DOHH2 (cell line): ENCODE measurements around the gene SULT4A1.

Source experiments
- H3F3A ChIP-seq: fragments of 200-600 bp; sonication (generic), shearing (Covaris generic); 2 replicates; pipeline ENCODE4 v1.6.0; 2016; ENCODE audit warnings: antibody characterized with exemption, mild to moderate bottlenecking; ENCODE audit not compliant: control insufficient read depth, insufficient read depth
- H3K27ac ChIP-seq: fragments of 200-600 bp; sonication (generic); 2 replicates; pipeline ENCODE4 v1.5.1; 2014; ENCODE audit warnings: low read depth, mild to moderate bottlenecking, low read length, moderate library complexity
- H3K27me3 ChIP-seq: fragments of 200-600 bp; sonication (generic); 2 replicates; pipeline ENCODE4 v1.6.1; 2014; ENCODE audit warnings: mild to moderate bottlenecking, low read length, mixed read lengths; ENCODE audit not compliant: control insufficient read depth
- H3K36me3 ChIP-seq: fragments of 200-600 bp; sonication (generic); 2 replicates; pipeline ENCODE4 v1.6.1; 2014; ENCODE audit warnings: mild to moderate bottlenecking, low read length, moderate library complexity, mixed read lengths; ENCODE audit not compliant: control insufficient read depth
- H3K4me1 ChIP-seq: fragments of 200-600 bp; sonication (generic); 2 replicates; pipeline ENCODE4 v1.6.1; 2014; ENCODE audit warnings: mild to moderate bottlenecking, low read length, mixed read lengths; ENCODE audit not compliant: control insufficient read depth
- H3K4me2 ChIP-seq: fragments of 200-600 bp; sonication (generic); 2 replicates; pipeline ENCODE4 v1.6.0; 2014; ENCODE audit warnings: mild to moderate bottlenecking, low read length, moderate library complexity
- H3K4me3 ChIP-seq: fragments of 200-600 bp; sonication (generic); 2 replicates; pipeline ENCODE4 v1.5.1; 2014; ENCODE audit warnings: mild to moderate bottlenecking, low read length, mixed read lengths
- H3K79me2 ChIP-seq: fragments of 200-600 bp; sonication (generic); 2 replicates; pipeline ENCODE4 v1.6.1; 2014; ENCODE audit warnings: mild to moderate bottlenecking, low read length, mixed read lengths; ENCODE audit not compliant: control insufficient read depth
- H3K9me2 ChIP-seq: fragments of 200-600 bp; sonication (generic); replicated peaks from 2 replicates; pipeline ENCODE4 v1.6.1; 2014; ENCODE audit warnings: mild to moderate bottlenecking, low read length, mixed read lengths; ENCODE audit not compliant: control insufficient read depth
- H3K9me3 ChIP-seq: fragments of 200-600 bp; sonication (generic); 2 replicates; pipeline ENCODE4 v1.6.1; 2014; ENCODE audit warnings: antibody characterized with exemption, low read length, mixed read lengths; ENCODE audit not compliant: control insufficient read depth, insufficient read depth
- H4K20me1 ChIP-seq: fragments of 200-600 bp; sonication (generic); 2 replicates; pipeline ENCODE4 v1.6.0; 2014; ENCODE audit warnings: low read depth, mild to moderate bottlenecking, antibody characterized with exemption, low read length, moderate library complexity; ENCODE audit not compliant: control insufficient read depth, insufficient read depth
- EZH2phosphoT487 ChIP-seq: fragments of 200-600 bp; sonication (generic); IDR thresholded peaks from 2 replicates; pipeline ENCODE4 v1.6.1; 2017; ENCODE audit warnings: borderline replicate concordance, mild to moderate bottlenecking, antibody characterized with exemption, low read length, moderate library complexity, mixed read lengths
- TF ChIP-seq, protein P1 (sequence below): fragments of 200-600 bp; sonication (generic); IDR thresholded peaks from one replicate; pipeline ENCODE4 v1.5.1; 2014; ENCODE audit warnings: antibody characterized with exemption, mild to moderate bottlenecking, low read depth, low read length; ENCODE audit not compliant: poor library complexity, severe bottlenecking

Gene SULT4A1

GRCh38 chr22:43879901-43880540, 17.7 kb upstream of the SULT4A1 start:
- H3K4me3 ChIP-seq, result no peak overlapping the region
- H3K27ac ChIP-seq, result no peak overlapping the region
- H3F3A ChIP-seq, result no peaks in the 10 kb centered on the region
- H3K4me1 ChIP-seq, result peaks cover 8% of the 10 kb centered on the region
- no peaks in the 10 kb centered on the region for H3K27me3 ChIP-seq
- no peaks in the 10 kb centered on the region for H3K9me2 ChIP-seq
- H3K36me3 ChIP-seq, result no peaks in the 10 kb centered on the region
- no peak overlapping the region for H3K4me2 ChIP-seq
- no peaks in the 10 kb centered on the region for H3K79me2 ChIP-seq
- H4K20me1 ChIP-seq, result no peaks in the 10 kb centered on the region
- TF ChIP-seq, protein P1, sequence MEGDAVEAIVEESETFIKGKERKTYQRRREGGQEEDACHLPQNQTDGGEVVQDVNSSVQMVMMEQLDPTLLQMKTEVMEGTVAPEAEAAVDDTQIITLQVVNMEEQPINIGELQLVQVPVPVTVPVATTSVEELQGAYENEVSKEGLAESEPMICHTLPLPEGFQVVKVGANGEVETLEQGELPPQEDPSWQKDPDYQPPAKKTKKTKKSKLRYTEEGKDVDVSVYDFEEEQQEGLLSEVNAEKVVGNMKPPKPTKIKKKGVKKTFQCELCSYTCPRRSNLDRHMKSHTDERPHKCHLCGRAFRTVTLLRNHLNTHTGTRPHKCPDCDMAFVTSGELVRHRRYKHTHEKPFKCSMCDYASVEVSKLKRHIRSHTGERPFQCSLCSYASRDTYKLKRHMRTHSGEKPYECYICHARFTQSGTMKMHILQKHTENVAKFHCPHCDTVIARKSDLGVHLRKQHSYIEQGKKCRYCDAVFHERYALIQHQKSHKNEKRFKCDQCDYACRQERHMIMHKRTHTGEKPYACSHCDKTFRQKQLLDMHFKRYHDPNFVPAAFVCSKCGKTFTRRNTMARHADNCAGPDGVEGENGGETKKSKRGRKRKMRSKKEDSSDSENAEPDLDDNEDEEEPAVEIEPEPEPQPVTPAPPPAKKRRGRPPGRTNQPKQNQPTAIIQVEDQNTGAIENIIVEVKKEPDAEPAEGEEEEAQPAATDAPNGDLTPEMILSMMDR, result no peak
- TF ChIP-seq EZH2phosphoT487, result no peak
- no peaks in the 10 kb centered on the region for H3K9me3 ChIP-seq

DNA sequence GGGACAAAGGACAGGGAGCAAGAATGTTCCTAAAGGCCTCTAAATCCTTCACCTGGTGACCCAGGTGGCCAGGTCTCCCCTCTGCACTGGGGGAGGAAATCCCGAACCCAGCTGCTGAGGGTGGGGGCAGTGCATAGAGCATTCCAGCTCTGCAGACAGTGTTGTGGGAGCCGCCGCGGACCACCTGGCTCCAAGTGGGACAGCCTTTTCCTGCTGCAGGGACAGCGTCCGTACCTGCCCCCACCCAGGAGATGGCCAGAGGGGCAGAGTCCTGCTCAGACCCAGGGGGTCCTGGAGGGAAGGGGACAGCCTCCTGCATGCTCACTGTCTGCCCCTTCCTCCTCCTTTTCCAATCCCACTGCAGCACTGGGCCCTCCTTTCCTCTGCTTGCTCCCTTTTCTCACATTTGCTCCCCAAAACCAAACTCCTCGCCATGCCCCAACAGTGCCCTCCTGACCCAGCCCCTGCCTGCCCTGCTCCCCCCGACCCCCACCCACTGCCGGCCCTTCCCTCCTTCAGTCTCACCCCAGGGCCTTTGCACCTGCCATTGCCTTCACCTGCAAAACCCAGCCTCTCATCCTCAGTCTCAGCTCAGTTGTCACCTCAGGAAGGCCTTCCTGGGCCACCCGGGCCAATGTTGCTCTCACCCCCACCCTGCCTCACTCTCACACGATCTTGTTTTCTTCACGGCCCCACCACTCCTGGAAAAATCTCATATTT, 16.7 kb upstream of the SULT4A1 start:
- Histone ChIP-seq H3K36me3 (no peaks in the 10 kb centered on the region), H3F3A (no peaks in the 10 kb centered on the region), H3K27me3 (no peaks in the 10 kb centered on the region), H3K9me3 (no peaks in the 10 kb centered on the region), H4K20me1 (no peaks in the 10 kb centered on the region), H3K4me2 (no peak overlapping the region), H3K9me2 (no peaks in the 10 kb centered on the region), H3K4me3 (no peak overlapping the region), H3K4me1 (no peaks in the 10 kb centered on the region), H3K27ac (no peak overlapping the region), H3K79me2 (no peaks in the 10 kb centered on the region)
- TF ChIP-seq, protein P1, result no peak
- TF ChIP-seq EZH2phosphoT487, result no peak

- Histone ChIP-seq H3K79me2 (no peaks in the 10 kb centered on the region), H3K9me2 (no peaks in the 10 kb centered on the region), H3K4me1 (no peaks in the 10 kb centered on the region), H3K4me3 (no peak overlapping the region), H4K20me1 (no peaks in the 10 kb centered on the region), H3K36me3 (no peaks in the 10 kb centered on the region), H3F3A (no peaks in the 10 kb centered on the region), H3K9me3 (no peaks in the 10 kb centered on the region), H3K4me2 (no peak overlapping the region), H3K27ac (no peak overlapping the region), H3K27me3 (no peaks in the 10 kb centered on the region)
- no peak for TF ChIP-seq EZH2phosphoT487
- TF ChIP-seq, protein P1, result no peak
Measured at GRCh38 chr22:43878079-43878795, 15.9 kb upstream of the SULT4A1 start.
